ENCODE results near the gene NEDD4L. TPM values are rescaled to one million over a fixed set of nuclear protein-coding genes. Genes with fewer than 3 reads are reported as not detected.

Gene NEDD4L
- total RNA-seq, 1 experiment from 2014 or later = 108 TPM

- CTCF ChIA-PET = interaction anchor here (1.2 to 1.3 kb wide), 4 partner anchors 112 to 158 kb away, joined by 3 read pairs; no protein-coding TSS in a partner anchor
- TF ChIP-seq CTCF (IDR thresholded peaks at IDR 0.05; ENCODE audit: unreplicated experiment) = no peak
- no peaks in the 10 kb centered on the region for H3K4me1 Mint-ChIP-seq (ENCODE audit: insufficient read depth, unreplicated experiment)
- intact Hi-C loops (cut with micrococcal nuclease) = no loop called here
- POLR2A ChIA-PET = interaction anchor here (0.6 to 0.7 kb wide), 2 partner anchors 64 to 83 kb away, joined by 3 to 4 read pairs; no protein-coding TSS in a partner anchor
- no peaks in the 10 kb centered on the region for H3K36me3 Mint-ChIP-seq (ENCODE audit: insufficient read depth, unreplicated experiment)
- no peak overlapping the region for H3K27ac Mint-ChIP-seq (ENCODE audit: low read depth, unreplicated experiment)
- no TSS peak for BruUV-seq (replicated peaks)
- H3K4me3 Mint-ChIP-seq (ENCODE audit: unreplicated experiment) = no peak overlapping the region
- H3K27me3 Mint-ChIP-seq (ENCODE audit: insufficient read depth, unreplicated experiment) = no peaks in the 10 kb centered on the region
- H3K9me3 Mint-ChIP-seq (ENCODE audit: unreplicated experiment) = no peaks in the 10 kb centered on the region
- no peak for DNase-seq (ENCODE audit: unreplicated experiment)
Measured at GRCh38 chr18:58023108-58023507, 20.9 kb upstream of the NEDD4L start.

GRCh38 chr18:58024139-58024538 lies 19.9 kb upstream of the NEDD4L start:
- intact Hi-C loops (cut with micrococcal nuclease) = no loop called here
- DNase-seq (ENCODE audit: unreplicated experiment) = no peak
- Mint-ChIP-seq H3K4me3 (ENCODE audit: unreplicated experiment) (no peak overlapping the region), H3K4me1 (ENCODE audit: insufficient read depth, unreplicated experiment) (no peaks in the 10 kb centered on the region), H3K27ac (ENCODE audit: low read depth, unreplicated experiment) (no peak overlapping the region), H3K9me3 (ENCODE audit: unreplicated experiment) (no peaks in the 10 kb centered on the region), H3K36me3 (ENCODE audit: insufficient read depth, unreplicated experiment) (no peaks in the 10 kb centered on the region), H3K27me3 (ENCODE audit: insufficient read depth, unreplicated experiment) (no peaks in the 10 kb centered on the region)
- ChIA-PET CTCF (interaction anchor here (0.6 kb wide), 1 partner anchor 443 kb away, joined by 4 read pairs; no protein-coding TSS in a partner anchor), POLR2A (interaction anchor here (0.6 to 0.7 kb wide), 2 partner anchors 10 to 242 kb away, joined by 3 read pairs; no protein-coding TSS in a partner anchor)
- no TSS peak for BruUV-seq (replicated peaks)
- TF ChIP-seq CTCF (IDR thresholded peaks at IDR 0.05; ENCODE audit: unreplicated experiment) = no peak

- no peak overlapping the region for H3K4me3 Mint-ChIP-seq (ENCODE audit: unreplicated experiment)
- TF ChIP-seq CTCF (IDR thresholded peaks at IDR 0.05; ENCODE audit: unreplicated experiment) = no peak
- intact Hi-C loops (cut with micrococcal nuclease) = no loop called here
- H3K27me3 Mint-ChIP-seq (ENCODE audit: insufficient read depth, unreplicated experiment) = no peaks in the 10 kb centered on the region
- no TSS peak for BruUV-seq (replicated peaks)
- H3K9me3 Mint-ChIP-seq (ENCODE audit: unreplicated experiment) = no peaks in the 10 kb centered on the region
- H3K36me3 Mint-ChIP-seq (ENCODE audit: insufficient read depth, unreplicated experiment) = no peaks in the 10 kb centered on the region
- POLR2A ChIA-PET = interaction anchor here (1.4 kb wide), 1 partner anchor 13 kb away, joined by 3 read pairs; no protein-coding TSS in a partner anchor
- no peaks in the 10 kb centered on the region for H3K4me1 Mint-ChIP-seq (ENCODE audit: insufficient read depth, unreplicated experiment)
- CTCF ChIA-PET = interaction anchor here (0.9 kb wide), 1 partner anchor 82 kb away, joined by 3 read pairs; no protein-coding TSS in a partner anchor
- H3K27ac Mint-ChIP-seq (ENCODE audit: low read depth, unreplicated experiment) = no peak overlapping the region
- no peak for DNase-seq (ENCODE audit: unreplicated experiment)
Measured at GRCh38 chr18:58025205-58025604, 18.8 kb upstream of the NEDD4L start.

- H3K27me3 Mint-ChIP-seq (ENCODE audit: insufficient read depth, unreplicated experiment) = no peaks in the 10 kb centered on the region
- no peak for TF ChIP-seq CTCF (IDR thresholded peaks at IDR 0.05; ENCODE audit: unreplicated experiment)
- H3K4me3 Mint-ChIP-seq (ENCODE audit: unreplicated experiment) = no peak overlapping the region
- CTCF ChIA-PET = interaction anchor here (0.8 to 1.9 kb wide), 2 partner anchors 65 to 144 kb away, joined by 3 to 7 read pairs; no protein-coding TSS in a partner anchor
- no peaks in the 10 kb centered on the region for H3K9me3 Mint-ChIP-seq (ENCODE audit: unreplicated experiment)
- no TSS peak for BruUV-seq (replicated peaks)
- no peaks in the 10 kb centered on the region for H3K4me1 Mint-ChIP-seq (ENCODE audit: insufficient read depth, unreplicated experiment)
- POLR2A ChIA-PET = interaction anchor here (0.5 to 1.4 kb wide), 2 partner anchors 13 to 124 kb away, joined by 3 read pairs; no protein-coding TSS in a partner anchor
- DNase-seq (ENCODE audit: unreplicated experiment) = no peak
- no peak overlapping the region for H3K27ac Mint-ChIP-seq (ENCODE audit: low read depth, unreplicated experiment)
- H3K36me3 Mint-ChIP-seq (ENCODE audit: insufficient read depth, unreplicated experiment) = no peaks in the 10 kb centered on the region
- intact Hi-C loops (cut with micrococcal nuclease) = no loop called here
Measured at GRCh38 chr18:58025733-58026132, 18.3 kb upstream of the NEDD4L start.

All from MCF 10A (cell line).